ENCODE results near the gene ACADVL.

DNA sequence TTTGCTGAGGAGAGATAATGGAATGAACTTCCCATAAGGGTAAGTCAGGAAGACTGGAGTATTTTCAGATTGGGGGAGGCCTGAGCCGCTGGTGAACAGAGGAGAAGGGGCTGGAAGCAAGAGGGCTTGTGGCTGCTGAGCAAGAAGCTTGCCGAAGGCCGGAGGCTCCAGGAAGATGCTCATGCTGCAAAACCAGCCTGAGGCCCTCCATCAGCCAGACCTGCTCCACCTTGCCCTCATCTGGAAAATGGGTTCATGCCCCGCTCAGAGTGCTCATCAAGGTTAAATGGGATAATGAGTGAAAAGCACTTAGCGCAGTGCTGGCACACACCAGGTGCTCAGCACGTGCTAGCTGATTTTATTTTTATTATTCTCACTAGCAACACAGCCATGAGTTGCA is 35.1 kb upstream of the ACADVL start:
- TF ChIP-seq, protein P1, sequence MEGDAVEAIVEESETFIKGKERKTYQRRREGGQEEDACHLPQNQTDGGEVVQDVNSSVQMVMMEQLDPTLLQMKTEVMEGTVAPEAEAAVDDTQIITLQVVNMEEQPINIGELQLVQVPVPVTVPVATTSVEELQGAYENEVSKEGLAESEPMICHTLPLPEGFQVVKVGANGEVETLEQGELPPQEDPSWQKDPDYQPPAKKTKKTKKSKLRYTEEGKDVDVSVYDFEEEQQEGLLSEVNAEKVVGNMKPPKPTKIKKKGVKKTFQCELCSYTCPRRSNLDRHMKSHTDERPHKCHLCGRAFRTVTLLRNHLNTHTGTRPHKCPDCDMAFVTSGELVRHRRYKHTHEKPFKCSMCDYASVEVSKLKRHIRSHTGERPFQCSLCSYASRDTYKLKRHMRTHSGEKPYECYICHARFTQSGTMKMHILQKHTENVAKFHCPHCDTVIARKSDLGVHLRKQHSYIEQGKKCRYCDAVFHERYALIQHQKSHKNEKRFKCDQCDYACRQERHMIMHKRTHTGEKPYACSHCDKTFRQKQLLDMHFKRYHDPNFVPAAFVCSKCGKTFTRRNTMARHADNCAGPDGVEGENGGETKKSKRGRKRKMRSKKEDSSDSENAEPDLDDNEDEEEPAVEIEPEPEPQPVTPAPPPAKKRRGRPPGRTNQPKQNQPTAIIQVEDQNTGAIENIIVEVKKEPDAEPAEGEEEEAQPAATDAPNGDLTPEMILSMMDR (IDR thresholded peaks at IDR 0.05), result no peak
- TF ChIP-seq POLR2AphosphoS5 (IDR thresholded peaks at IDR 0.05) (no peak), EP300 (IDR thresholded peaks at IDR 0.05) (no peak)
